NK-92 (cell line): ENCODE data around the gene CORO2B.
"Not testable (repeated sequence)": the region's sequence is repeated elsewhere in the genome, so short reads cannot be mapped to it uniquely, and the experiment has no call there.

ENCODE experiments used
- DNase-seq: peaks from one replicate; lab custom pipeline; 2025; ENCODE audit not compliant: unreplicated experiment; lab: John Stamatoyannopoulos, UW

The CORO2B gene

DNA sequence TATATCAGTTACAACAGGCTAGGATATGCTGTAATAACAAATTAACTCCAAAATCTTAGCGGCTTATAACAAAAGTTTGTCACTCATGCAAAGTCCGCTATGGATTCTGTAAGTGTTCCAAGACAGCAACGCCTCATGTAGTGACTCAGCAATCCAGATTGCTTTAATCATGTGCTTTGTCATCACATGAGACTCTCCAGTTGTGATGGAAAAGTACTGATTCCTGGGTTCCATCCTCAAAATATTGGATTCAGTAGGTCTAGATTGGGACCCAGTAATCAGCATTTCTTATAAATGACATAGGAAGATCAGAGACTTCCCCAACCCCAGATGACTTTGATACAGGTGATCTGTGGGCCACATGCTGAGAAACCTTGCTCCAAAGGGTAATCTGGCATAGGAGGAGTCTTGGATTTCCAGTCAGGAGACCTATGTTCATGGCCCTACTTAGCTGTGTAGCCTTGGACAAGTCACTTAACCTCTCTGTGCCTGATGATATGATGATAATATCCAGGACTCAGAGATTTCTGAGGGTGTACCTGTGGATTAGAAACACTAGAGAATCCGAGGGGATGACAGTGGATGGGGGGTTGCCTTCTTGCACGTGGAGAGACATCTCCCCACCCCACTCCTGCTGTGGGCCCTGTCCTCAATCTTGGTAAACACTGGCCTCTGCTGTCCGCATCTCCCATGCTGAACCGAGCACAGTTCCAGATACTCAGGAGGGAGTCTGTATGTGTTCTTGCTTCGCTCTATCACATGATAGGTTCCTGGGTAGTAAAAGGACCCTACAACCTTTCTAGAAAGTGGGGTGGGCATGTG lies 65.5 kb downstream of the CORO2B start:
- no peak for DNase-seq

- DNase-seq: no peak
These were observed 66.2 kb downstream of the CORO2B start for GRCh38 chr15:68644996-68645395.

DNA sequence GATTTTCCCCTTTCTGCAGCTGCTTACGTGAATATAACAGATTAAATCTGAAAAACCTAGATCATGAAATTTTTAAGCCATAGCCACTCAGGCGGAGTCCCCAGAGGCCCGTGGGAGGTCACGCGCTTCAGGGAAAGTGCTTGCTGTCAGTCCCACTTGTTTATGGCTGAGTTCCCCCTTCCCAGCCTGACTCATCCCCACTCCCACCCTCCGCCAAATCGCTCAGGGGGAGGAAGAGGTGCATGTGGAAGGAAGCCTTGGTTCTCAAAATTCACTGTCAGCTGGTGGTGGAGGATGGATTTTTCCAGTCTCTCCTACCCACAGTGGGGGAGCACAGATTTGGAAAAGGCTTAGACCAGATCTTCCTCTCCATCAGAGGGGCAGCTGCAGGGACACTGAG lies 67.4 kb downstream of the CORO2B start:
- no peak for DNase-seq

GRCh38 chr15:68646696-68647095 lies 67.9 kb downstream of the CORO2B start:
- DNase-seq: no peak

- not testable (repeated sequence) for DNase-seq
These were observed 68.6 kb downstream of the CORO2B start for GRCh38 chr15:68647361-68647760.

DNA sequence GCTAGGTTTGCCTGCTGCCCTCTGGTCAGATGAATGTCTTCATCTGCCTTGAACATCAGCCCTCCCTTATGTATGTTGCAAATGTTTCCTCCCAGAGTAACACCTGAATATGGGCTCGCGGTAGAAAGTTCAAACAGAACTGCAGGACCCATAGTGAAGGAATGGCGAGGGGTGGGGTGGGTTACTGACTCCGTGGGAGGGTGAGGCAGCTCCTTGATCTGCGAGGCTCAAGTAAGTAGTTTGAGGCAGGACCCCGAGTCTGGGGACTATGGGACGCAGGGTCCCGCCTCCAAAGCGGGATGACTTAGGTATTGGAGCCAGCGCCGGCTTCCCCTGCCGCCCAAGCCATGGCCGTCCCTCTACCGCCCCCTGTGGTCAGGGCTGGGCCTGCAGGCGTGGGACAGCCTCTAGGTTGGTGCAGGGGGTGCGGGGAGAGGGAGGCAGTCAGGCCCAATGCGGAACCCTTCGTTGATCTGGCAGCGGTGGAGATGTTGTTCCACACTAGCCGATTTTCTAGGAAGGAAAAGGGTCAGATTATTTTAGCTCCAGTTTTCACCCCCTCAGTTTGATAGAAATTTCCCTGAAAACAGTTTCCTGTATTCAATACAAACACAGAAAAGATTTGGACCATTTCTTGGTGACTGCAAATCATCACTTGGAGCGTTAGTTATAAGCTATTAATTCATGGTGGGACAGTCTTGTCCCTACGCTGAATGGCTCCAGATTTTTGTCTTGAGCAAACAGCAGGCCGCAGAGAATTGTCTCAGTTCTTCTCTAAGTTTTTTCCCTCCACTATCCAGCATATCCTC lies 72.3 kb downstream of the CORO2B start:
- DNase-seq: no peak

DNA sequence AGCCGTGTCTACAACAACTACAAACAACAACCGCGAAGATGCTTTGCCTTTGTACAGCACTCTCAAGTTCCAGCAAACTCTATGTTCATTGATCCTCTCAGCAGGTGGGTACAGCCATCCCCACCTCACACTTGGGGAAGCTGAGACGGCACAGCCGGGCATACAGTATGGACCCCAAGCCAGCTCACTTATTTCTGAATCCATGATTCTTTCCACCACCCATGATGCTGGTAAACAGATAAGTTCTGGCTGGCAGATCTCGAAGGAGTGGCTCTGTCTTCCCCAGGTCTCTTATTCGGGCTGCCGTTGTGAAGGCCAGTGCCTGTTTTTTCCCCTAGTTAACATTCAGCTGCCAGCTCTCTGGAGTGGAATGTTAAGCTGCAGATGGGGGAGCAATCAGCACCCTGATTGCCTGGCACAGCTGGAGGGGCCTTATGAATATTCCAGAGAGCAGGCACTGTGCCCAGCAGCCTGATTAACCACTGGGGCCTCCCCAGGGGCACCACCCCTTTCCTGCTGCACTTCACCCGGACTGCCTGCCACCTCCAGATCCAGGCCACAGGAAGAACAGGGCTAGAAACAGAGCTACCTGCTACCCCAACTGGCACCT lies 73.2 kb downstream of the CORO2B start:
- DNase-seq: no peak

DNA sequence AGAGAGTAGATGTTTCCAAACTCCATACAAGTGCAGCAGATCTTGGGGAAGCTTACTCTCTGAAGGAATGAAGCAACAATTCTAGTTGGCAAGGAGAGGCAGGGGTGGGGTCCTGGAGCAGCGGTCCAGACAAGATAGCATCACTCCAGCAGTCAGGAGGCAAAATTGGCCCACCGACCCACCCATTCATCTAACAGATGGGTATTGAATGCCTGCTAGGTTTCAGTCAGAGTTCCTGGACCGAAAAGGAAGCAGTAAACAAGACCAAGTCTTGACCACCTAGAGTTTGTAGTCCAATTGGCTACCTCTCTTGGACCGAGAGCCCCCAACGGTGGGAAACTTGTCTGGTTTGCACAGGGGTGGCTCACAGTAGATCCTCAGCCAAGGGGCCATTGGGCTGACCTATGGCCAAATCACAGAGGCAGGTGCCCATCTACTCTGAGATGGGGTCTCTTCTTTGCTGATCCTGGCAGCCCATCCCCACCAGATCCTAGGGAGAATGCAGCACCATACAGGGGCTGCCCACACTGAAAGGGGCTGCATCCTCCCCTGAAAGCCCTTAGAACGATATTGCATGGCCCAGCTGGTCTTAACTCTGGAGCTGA lies 74.3 kb downstream of the CORO2B start:
- no peak for DNase-seq

GRCh38 chr15:68653801-68654200 lies 75.0 kb downstream of the CORO2B start:
- no peak for DNase-seq

- no peak for DNase-seq
These were observed 76.2 kb downstream of the CORO2B start for GRCh38 chr15:68654786-68655560.

DNA sequence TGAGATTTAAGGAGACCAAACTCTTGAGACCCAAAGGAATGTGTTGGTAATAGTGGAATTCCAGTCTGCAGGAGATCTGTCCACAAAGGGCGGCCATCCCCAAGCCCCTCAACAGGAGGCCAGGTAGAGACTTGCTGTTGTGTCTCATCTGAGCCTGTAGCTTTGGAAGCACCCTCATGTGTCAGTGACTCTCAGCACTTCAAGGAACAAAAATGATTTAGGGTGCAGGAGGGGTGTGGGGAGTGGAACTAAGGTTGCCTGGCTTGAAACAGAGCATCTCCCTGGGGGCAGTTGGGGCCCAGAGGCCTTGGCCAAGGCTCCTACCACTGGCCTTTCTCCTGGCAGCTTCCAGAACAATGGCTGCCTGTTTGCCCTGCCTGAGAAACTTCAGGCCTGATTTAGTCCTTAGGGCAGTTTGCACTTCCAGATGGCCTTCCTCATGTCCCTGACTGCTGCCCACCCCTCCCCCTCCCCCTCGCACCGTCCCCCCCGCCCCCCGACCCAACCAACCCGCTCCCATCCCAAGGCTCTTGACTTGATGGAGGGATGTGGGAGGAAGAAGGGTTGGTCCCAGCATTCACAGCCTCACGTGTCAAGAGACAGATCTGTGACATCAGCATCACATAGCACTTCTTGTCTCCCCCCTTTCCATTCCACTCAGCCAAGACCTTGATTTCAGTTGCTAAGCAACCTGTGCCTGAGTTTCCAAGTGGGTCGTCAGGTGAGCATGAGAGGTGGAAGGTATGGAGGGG lies 77.1 kb downstream of the CORO2B start:
- no peak for DNase-seq

GRCh38 chr15:68656438-68656739 lies 77.6 kb downstream of the CORO2B start:
- no peak for DNase-seq

- DNase-seq: no peak
These were observed 79.4 kb downstream of the CORO2B start for GRCh38 chr15:68658151-68658550.

DNA sequence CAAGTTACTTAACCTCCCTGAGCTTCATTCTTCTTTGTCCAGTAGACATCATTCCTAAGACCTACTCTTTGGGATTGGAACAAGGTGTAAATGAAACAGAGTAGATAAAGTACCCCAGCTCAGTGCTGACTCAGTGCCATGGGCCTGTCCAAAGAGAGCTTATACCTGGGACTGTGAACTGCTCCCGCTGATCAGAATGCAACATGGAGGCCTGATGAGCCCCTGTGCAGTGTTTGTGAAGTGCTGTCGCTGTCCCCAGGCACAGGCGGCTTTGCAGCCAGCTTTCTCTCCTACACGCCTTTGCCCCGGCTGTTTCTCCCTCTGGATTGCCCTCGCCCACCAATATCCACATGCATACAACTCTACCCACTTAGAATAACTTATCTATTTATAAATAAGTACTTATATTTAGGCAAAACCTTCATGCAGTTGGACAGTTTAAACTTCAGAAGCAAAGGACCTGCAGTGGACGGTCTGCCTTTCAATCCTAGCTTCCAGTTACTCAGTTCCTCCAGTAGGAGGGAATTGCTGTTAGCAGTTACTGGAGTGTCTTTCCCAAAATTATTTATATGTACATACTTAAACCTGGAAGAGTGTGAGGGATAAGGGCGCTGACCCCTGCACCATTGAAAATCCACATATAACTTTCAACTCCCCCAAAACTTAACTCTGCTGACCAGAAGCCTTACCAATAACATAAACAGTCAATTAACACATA lies 80.0 kb downstream of the CORO2B start:
- DNase-seq: no peak

DNA sequence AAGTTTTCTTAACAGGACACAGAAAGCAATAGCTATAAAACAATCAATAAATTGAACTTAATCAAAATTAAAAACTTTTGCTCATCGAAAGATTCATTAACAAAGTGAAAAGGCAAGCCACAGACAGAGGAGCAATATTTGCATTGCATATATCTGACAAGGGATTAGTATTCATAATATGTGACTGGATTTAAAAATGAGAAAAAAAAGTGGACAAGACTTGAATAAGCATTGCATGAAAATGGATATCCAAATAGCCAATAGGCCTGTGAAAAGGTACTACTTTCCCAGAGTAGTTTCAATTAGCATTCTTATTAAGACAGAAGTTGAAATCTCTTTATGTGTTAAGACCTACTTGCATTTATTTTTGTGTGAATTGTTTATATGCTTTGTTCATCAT lies 84.7 kb downstream of the CORO2B start:
- no peak for DNase-seq

GRCh38 chr15:68666120-68666811 lies 87.5 kb downstream of the CORO2B start:
- DNase-seq: no peak

DNA sequence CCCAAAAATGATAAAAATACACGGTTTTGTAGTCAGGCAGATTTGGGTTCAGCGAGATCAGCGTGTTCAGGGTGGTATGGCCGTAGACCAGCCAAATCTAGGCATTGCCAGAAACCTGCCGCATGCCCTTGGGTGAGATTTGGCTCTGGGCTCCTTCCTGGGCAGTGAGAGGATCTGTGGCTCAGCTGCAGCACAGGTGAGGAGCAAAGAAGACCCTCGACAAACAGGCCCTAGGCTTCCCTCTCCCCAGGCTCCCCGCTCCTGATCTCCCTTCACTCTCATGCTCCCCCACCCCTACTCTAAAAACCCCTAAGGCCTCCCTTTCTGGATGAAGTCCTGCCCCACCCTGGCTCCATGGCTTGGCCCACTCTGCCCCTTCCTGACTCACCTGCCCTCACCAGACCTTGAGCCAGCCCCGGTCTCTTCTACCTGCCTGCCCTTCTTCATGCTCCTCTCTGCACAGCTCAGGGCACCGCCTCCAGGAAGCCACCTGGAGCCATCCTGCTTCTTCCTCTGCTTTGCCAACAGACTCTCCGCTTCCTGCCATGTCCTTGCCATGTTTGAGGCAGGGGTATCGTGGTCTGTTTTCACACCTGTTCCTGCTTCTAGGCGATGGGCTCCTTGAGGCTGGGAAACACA lies 88.1 kb downstream of the CORO2B start:
- no peak for DNase-seq

DNA sequence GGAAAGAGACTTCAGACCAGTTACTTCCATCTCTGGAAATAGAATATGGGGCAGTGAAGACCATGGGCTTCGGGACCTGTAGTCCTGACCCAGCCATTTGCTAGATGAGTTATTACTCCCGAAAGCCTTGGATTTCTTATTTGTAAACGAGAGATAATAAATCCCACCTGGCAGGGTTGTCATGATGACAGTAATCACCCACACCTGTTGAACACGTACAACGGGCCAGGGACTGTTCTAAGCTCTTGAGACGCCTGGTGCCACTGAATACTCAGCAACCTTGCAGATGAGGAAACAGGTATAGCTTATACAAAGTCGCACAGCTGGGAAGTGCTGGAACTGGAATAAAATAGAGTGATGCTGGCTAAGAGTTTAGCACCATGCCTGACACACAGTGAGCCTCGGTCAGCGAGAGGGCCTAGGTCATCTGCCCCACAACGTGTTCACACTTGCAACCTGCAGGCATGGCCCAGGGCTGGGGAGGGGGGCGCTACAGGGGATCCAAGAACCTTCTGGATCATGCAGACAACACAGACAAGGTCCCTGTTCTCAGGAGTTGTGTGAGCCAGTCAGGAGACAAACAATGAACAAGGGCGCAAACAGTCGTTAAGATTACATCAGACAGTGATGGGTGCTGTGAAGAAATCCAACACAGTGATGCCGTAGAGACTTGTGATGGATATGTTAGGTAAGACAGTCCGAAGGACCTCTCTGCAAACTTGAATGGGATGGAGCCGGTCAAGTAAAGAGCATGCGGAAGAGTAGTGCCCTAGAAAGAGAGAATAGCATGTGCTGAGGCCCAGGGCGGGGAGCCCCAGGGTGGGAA lies 89.2 kb downstream of the CORO2B start:
- DNase-seq: no peak
